ENCODE results near the gene PIK3R6. TPM values are rescaled to one million over a fixed set of nuclear protein-coding genes. Genes with fewer than 3 reads are reported as not detected.
"Not testable (repeated sequence)": the region's sequence is repeated elsewhere in the genome, so short reads cannot be mapped to it uniquely, and the experiment has no call there.

The PIK3R6 gene
- total RNA-seq, 4 donors from 2014 or later, result 0.55 to 1.4 TPM; not detected in 2

GRCh38 chr17:8888704-8889302 is 21.3 kb upstream of the PIK3R6 start:
- no peaks in the 10 kb centered on the region for H3K9me3 ChIP-seq
- TF ChIP-seq POLR2AphosphoS5 (IDR thresholded peaks at IDR 0.05) (no peak), POLR2A (IDR thresholded peaks at IDR 0.05) (no peak), EP300 (IDR thresholded peaks at IDR 0.05; ENCODE audit: low read depth) (no peak), CTCF (IDR thresholded peaks at IDR 0.05) (no peak)
- no peaks in the 10 kb centered on the region for H3K27me3 ChIP-seq
- H3K4me3 ChIP-seq, result no peak overlapping the region
- no peak overlapping the region for H3K27ac ChIP-seq
- 64% methylated on average over 8 of the region's 8 CpGs; no CpG with 5 or more reads in 1 of the 2 donors for WGBS, 2 donors (ENCODE audit: low coverage in 1 of 2)
- intact Hi-C loops (cut with DNase I; ENCODE audit: low total_unique reads), result no loop called here
- in situ Hi-C loops (cut with MboI; ENCODE audit: low pct_ligation_motif_present in 1 of 4, low pct_unique_long_range_greater_than_20kb in 1 of 4, low sequenced_read_pairs in 3 of 4), result loop anchor here in 1 of 4 donors (25.0 kb wide), 1 partner anchor 98 kb away; no protein-coding TSS in a partner anchor
- H3K36me3 ChIP-seq, result no peaks in the 10 kb centered on the region
- H3K4me1 ChIP-seq, result no peaks in the 10 kb centered on the region
- DNase-seq, result no peak

GRCh38 chr17:8887834-8888703 is 20.6 kb upstream of the PIK3R6 start:
- WGBS, 2 donors (ENCODE audit: low coverage in 1 of 2), result 78 to 85% methylated on average over 6 to 39 of the region's 39 CpGs
- H3K4me1 ChIP-seq, result no peaks in the 10 kb centered on the region
- in situ Hi-C loops (cut with MboI; ENCODE audit: low pct_ligation_motif_present in 1 of 4, low pct_unique_long_range_greater_than_20kb in 1 of 4, low sequenced_read_pairs in 3 of 4) (loop anchor here in 1 of 4 donors (25.0 kb wide), 1 partner anchor 99 kb away; no protein-coding TSS in a partner anchor), intact Hi-C loops (cut with DNase I; ENCODE audit: low total_unique reads) (no loop called here)
- no peak for DNase-seq
- H3K27me3 ChIP-seq, result no peaks in the 10 kb centered on the region
- no peak overlapping the region for H3K27ac ChIP-seq
- H3K36me3 ChIP-seq, result no peaks in the 10 kb centered on the region
- H3K9me3 ChIP-seq, result no peaks in the 10 kb centered on the region
- H3K4me3 ChIP-seq, result no peak overlapping the region
- no peak for TF ChIP-seq POLR2AphosphoS5 (IDR thresholded peaks at IDR 0.05)
- TF ChIP-seq CTCF (IDR thresholded peaks at IDR 0.05), result peak in 1 of 5 experiments; percentile 19

DNA sequence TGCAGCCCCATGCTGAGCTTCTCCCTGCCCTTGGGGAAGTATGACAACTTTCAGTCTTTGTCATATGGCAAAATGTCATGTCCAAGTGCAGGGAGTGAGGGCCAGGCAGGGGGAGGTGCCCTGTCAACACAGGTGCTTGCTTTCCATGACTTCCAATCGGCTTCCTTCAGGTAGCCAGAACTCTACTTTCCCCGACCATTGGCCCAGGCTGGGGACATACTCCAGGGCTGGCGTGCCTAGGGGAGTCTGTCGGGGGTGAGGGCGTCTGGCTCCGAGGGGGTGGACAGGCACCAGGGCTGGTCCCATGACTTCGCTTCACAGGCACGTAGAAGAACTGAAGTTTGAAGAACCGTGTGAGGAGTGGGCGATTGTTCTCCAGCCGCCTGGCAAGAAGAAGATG is 19.8 kb upstream of the PIK3R6 start:
- DNase-seq, result no peak
- H3K27ac ChIP-seq, result no peak overlapping the region
- in situ Hi-C loops (cut with MboI; ENCODE audit: low pct_ligation_motif_present in 1 of 4, low pct_unique_long_range_greater_than_20kb in 1 of 4, low sequenced_read_pairs in 3 of 4) (loop anchor here in 1 of 4 donors (25.0 kb wide), 1 partner anchor 100 kb away; no protein-coding TSS in a partner anchor), intact Hi-C loops (cut with DNase I; ENCODE audit: low total_unique reads) (no loop called here)
- TF ChIP-seq POLR2AphosphoS5 (IDR thresholded peaks at IDR 0.05) (no peak), POLR2A (IDR thresholded peaks at IDR 0.05) (no peak)
- no peaks in the 10 kb centered on the region for H3K9me3 ChIP-seq
- no peak overlapping the region for H3K4me3 ChIP-seq
- no peaks in the 10 kb centered on the region for H3K27me3 ChIP-seq
- WGBS, 2 donors (ENCODE audit: low coverage in 1 of 2), result 90 to 91% methylated on average over 6 to 11 of the region's 11 CpGs
- H3K36me3 ChIP-seq, result no peaks in the 10 kb centered on the region
- H3K4me1 ChIP-seq, result no peaks in the 10 kb centered on the region

- WGBS, 2 donors (ENCODE audit: low coverage in 1 of 2), result 87% methylated on average over 22 of the region's 23 CpGs; no CpG with 5 or more reads in 1 of the 2 donors
- H3K27me3 ChIP-seq, result no peaks in the 10 kb centered on the region
- intact Hi-C loops (cut with DNase I; ENCODE audit: low total_unique reads), result no loop called here
Observed at GRCh38 chr17:8885967-8886684, 18.7 kb upstream of the PIK3R6 start.

GRCh38 chr17:8885163-8885966 is 17.9 kb upstream of the PIK3R6 start:
- H3K27me3 ChIP-seq; H3K36me3 ChIP-seq; H3K27ac ChIP-seq; H3K4me1 ChIP-seq; DNase-seq; H3K4me3 ChIP-seq; intact Hi-C loops (cut with DNase I; ENCODE audit: low total_unique reads); H3K9me3 ChIP-seq: not testable (repeated sequence)
- in situ Hi-C loops (cut with MboI; ENCODE audit: low pct_ligation_motif_present in 1 of 4, low pct_unique_long_range_greater_than_20kb in 1 of 4, low sequenced_read_pairs in 3 of 4), result loop anchor here in 1 of 4 donors (25.0 kb wide), 1 partner anchor 102 kb away; no protein-coding TSS in a partner anchor
- 70 to 76% methylated on average over 2 to 15 of the region's 30 CpGs for WGBS, 2 donors (ENCODE audit: low coverage in 1 of 2)

More at GRCh38 chr17:8885967-8886684, 18.7 kb upstream of the PIK3R6 start:
- Histone ChIP-seq H3K4me1 (no peaks in the 10 kb centered on the region), H3K27ac (no peak overlapping the region), H3K9me3 (no peaks in the 10 kb centered on the region), H3K4me3 (no peak overlapping the region), H3K36me3 (no peaks in the 10 kb centered on the region)
- in situ Hi-C loops (cut with MboI; ENCODE audit: low pct_ligation_motif_present in 1 of 4, low pct_unique_long_range_greater_than_20kb in 1 of 4, low sequenced_read_pairs in 3 of 4), result loop anchor here in 1 of 4 donors (25.0 kb wide), 1 partner anchor 101 kb away; no protein-coding TSS in a partner anchor
- TF ChIP-seq POLR2AphosphoS5 (IDR thresholded peaks at IDR 0.05), result no peak
- TF ChIP-seq EP300 (IDR thresholded peaks at IDR 0.05; ENCODE audit: low read depth), result no peak
- no peak for TF ChIP-seq CTCF (IDR thresholded peaks at IDR 0.05)
- TF ChIP-seq POLR2A (IDR thresholded peaks at IDR 0.05), result no peak
- DNase-seq, result no peak

All from transverse colon (tissue), 4 donors.